K562 (cell line): Measurements from ENCODE around the gene ARPP21. TPM values are rescaled to one million over a fixed set of nuclear protein-coding genes. Genes with fewer than 3 reads are reported as not detected.

Experiments
- ATAC-seq: fragments of 200-7000 bp; cut with Tn5 transposase; 3 replicates; pipeline ENCODE4 v1.9.1; 2020; ENCODE audit warnings: moderate library complexity
- BruUV-seq: library from RNA; stranded (reverse); fragments of 400-500 nt; replicated peaks from 2 replicates; lab custom pipeline; 2021; lab: Mats Ljungman, UMichigan
- CTCF ChIA-PET: fragments of 300-600 bp; formaldehyde crosslinking; extraction: SDS; loops from one replicate; lab custom pipeline; 2021; ENCODE audit warnings: low intra/inter-chr PET ratio; lab: Yijun Ruan, JAX
- POLR2A ChIA-PET: fragments of 300-600, 350-650 bp; sonication (Branson Sonifier 250); formaldehyde crosslinking; extraction: SDS; loops from one replicate; lab custom pipeline; 2021; ENCODE audit warnings: antibody characterized with exemption, inconsistent platforms; lab: Yijun Ruan, JAX
- DNase-seq, 4 experiments: peaks; one replicate each; pipeline versions ENCODE4 v3.0.0 to v3.0.0-alpha.2; 2011 to 2018; ENCODE audit warnings: low spot score in 3 of 4, mixed read lengths in 3 of 4; ENCODE audit errors: extremely low read depth in 1 of 4
- FAIRE-seq: peaks from 2 replicates; lab custom pipeline; 2011; peaks lifted over from hg19 to GRCh38; lab: Jason Lieb, UNC
- H2AFZ ChIP-seq: 2 replicates; pipeline ENCODE4 v1.6.0; 2011; ENCODE audit warnings: low read depth, low read length, control low read depth, inconsistent platforms
- H3K27ac ChIP-seq: fragments of 200-600 bp; 3 replicates; pipeline ENCODE4 v1.8.0; 2011; ENCODE audit warnings: low read depth, mild to moderate bottlenecking, control low read depth, inconsistent platforms, low read length, moderate library complexity, mixed read lengths; ENCODE audit errors: extremely low read depth
- H3K27me3 ChIP-seq, 2 experiments: fragments of 300-600 bp in 1 of 2; 2 replicates in 1 of 2; 3 replicates in 1 of 2; pipeline versions ENCODE4 v1.6.0 to v1.8.0; 2011; ENCODE audit warnings: inconsistent platforms in 2 of 2, low read length in 2 of 2, mild to moderate bottlenecking in 1 of 2, mixed read lengths in 1 of 2, moderate library complexity in 1 of 2; ENCODE audit not compliant: control insufficient read depth in 2 of 2, insufficient read depth in 2 of 2
- H3K36me3 ChIP-seq: fragments of 300-600 bp; 3 replicates; pipeline ENCODE4 v1.8.0; 2011; ENCODE audit warnings: mild to moderate bottlenecking, low read length, inconsistent platforms; ENCODE audit not compliant: control insufficient read depth, insufficient read depth
- H3K4me1 ChIP-seq, 2 experiments: fragments of 200-600 bp in 1 of 2; replicated peaks in 1 of 2; 2 replicates in 1 of 2; 3 replicates in 1 of 2; pipeline versions ENCODE4 v1.5.1 to v1.8.0; 2011; ENCODE audit warnings: inconsistent platforms in 2 of 2, low read length in 2 of 2, mild to moderate bottlenecking in 1 of 2, mixed read lengths in 1 of 2, moderate library complexity in 1 of 2; ENCODE audit not compliant: control insufficient read depth in 2 of 2, insufficient read depth in 2 of 2
- H3K4me2 ChIP-seq: 2 replicates; pipeline ENCODE4 v1.6.1; 2011; ENCODE audit warnings: low read length, control low read depth, inconsistent platforms, mixed read lengths; ENCODE audit not compliant: insufficient read depth
- H3K4me3 ChIP-seq: fragments of 200-600 bp; sonication (generic), shearing (Covaris generic); 2 replicates; pipeline ENCODE4 v1.5.1; 2016; ENCODE audit warnings: control low read depth, inconsistent platforms
- H3K79me2 ChIP-seq: fragments of 200-600 bp; 3 replicates; pipeline ENCODE4 v1.8.0; 2011; ENCODE audit warnings: low read length, inconsistent platforms; ENCODE audit not compliant: control insufficient read depth, insufficient read depth
- H3K9ac ChIP-seq, 2 experiments: 2 replicates each; pipeline versions ENCODE4 v1.6.0 to v1.6.1; 2011; ENCODE audit warnings: low read depth in 2 of 2, low read length in 2 of 2, control low read depth in 1 of 2, inconsistent platforms in 1 of 2, mild to moderate bottlenecking in 1 of 2, mixed read lengths in 1 of 2; ENCODE audit not compliant: insufficient read depth in 1 of 2
- H3K9me1 ChIP-seq: one replicate; pipeline ENCODE4 v1.6.0; 2011; ENCODE audit warnings: inconsistent platforms, mild to moderate bottlenecking, low read length, moderate library complexity; ENCODE audit not compliant: control insufficient read depth, insufficient read depth
- H3K9me3 ChIP-seq: replicated peaks from 2 replicates; pipeline ENCODE4 v1.5.1; 2011; ENCODE audit warnings: low read depth, low read length, inconsistent platforms; ENCODE audit not compliant: control insufficient read depth, insufficient read depth
- H4K20me1 ChIP-seq: replicated peaks from 2 replicates; pipeline ENCODE4 v1.6.1; 2011; ENCODE audit warnings: low read length, inconsistent platforms, mixed read lengths; ENCODE audit not compliant: control insufficient read depth, insufficient read depth
- ETV6 ChIP-seq, 3 experiments: fragments of 150-350 bp in 1 of 3; sonication (generic) in 1 of 3; formaldehyde crosslinking in 1 of 3; IDR thresholded peaks; 2 replicates each; pipeline versions ENCODE4 v1.6.1 to v1.8.0; 2014 to 2022; ENCODE audit warnings: borderline replicate concordance in 2 of 3, low read depth in 2 of 3, antibody characterized with exemption in 1 of 3, low read length in 1 of 3, mild to moderate bottlenecking in 1 of 3, missing genetic modification reagents in 1 of 3
- GTF3C2 ChIP-seq: IDR thresholded peaks from 3 replicates; pipeline ENCODE4 v1.6.1; 2011; ENCODE audit warnings: borderline replicate concordance, mild to moderate bottlenecking, moderate library complexity; ENCODE audit not compliant: insufficient read length; ENCODE audit errors: extremely low read depth
- HLTF ChIP-seq: fragments of 450-650 bp; IDR thresholded peaks from 2 replicates; pipeline ENCODE4 v1.6.1; 2016
- KLF6 ChIP-seq: fragments of 250-450 bp; sonication (Bioruptor Pico); IDR thresholded peaks from 2 replicates; pipeline ENCODE4 v1.4.0; 2020; ENCODE audit warnings: mild to moderate bottlenecking, moderate library complexity, borderline replicate concordance
- RBM34 ChIP-seq: fragments of 200-400 bp; formaldehyde crosslinking; IDR thresholded peaks from 2 replicates; pipeline ENCODE4 v1.6.1; 2018; ENCODE audit warnings: low read length, borderline replicate concordance; ENCODE audit not compliant: insufficient read depth
- SMARCA4 ChIP-seq: fragments of 450-650 bp; IDR thresholded peaks from 2 replicates; pipeline ENCODE4 v1.6.1; 2016
- SRF ChIP-seq, 2 experiments: fragments of 250-450, 450-650 bp in 1 of 2; sonication (Bioruptor Pico) in 1 of 2; sonication (generic) in 1 of 2; formaldehyde crosslinking; IDR thresholded peaks; 2 replicates each; pipeline versions ENCODE4 v1.5.0 to v1.5.1; 2020 to 2022; ENCODE audit warnings: mild to moderate bottlenecking in 1 of 2, missing genetic modification reagents in 1 of 2
- ZNF507 ChIP-seq: conservative IDR thresholded peaks from 2 replicates; pipeline ENCODE4 v1.6.1; 2017; ENCODE audit warnings: missing genetic modification characterization, missing compliant biosample characterization
- ZNF695 ChIP-seq: fragments of 450-650 bp; formaldehyde crosslinking; IDR thresholded peaks from 2 replicates; pipeline ENCODE4 v1.4.0; 2020; ENCODE audit warnings: mild to moderate bottlenecking, moderate library complexity
- WGBS: fragments of 100-300 bp; shearing (Covaris generic); methylation state at CpG from one replicate; pipeline ENCODE4 v1.1.6; 2016; ENCODE audit warnings: low coverage, mixed read lengths; ENCODE audit not compliant: insufficient coverage; ENCODE audit errors: missing lambda C conversion rate; 5-methylcytosine and 5-hydroxymethylcytosine counted together
- in situ Hi-C: fragments of 300-500 bp; cut with MboI; formaldehyde crosslinking; loops from 4 replicates; pipeline ENCODE4 v1.15.0; 2018; ENCODE audit warnings: inconsistent platforms, mixed read lengths
- intact Hi-C: fragments of 100-400 bp; cut with micrococcal nuclease; formaldehyde crosslinking; loops from 2 replicates; pipeline ENCODE4 v1.14.2; 2022
- polyA plus RNA-seq, 8 experiments: library from polyadenylated mRNA; depleted of rRNA in 4 of 8; stranded (reverse) in 5 of 8; unstranded in 3 of 8; fragments of >200 nt; fragmentation: Nextera tagmentation in 2 of 8; fragmentation: Illumina TruSeq in 1 of 8; extraction: Ambion mirVana in 2 of 8; extraction: Trizol in 1 of 8; gene quantifications; 2 replicates each; pipeline versions ENCODE4 v1.2.1 to v1.2.3, GENCODE V29; 2011 to 2014; ENCODE audit warnings: inconsistent platforms in 1 of 8, missing spikeins in 1 of 8
- total RNA-seq, 7 experiments: library from RNA; depleted of rRNA in 6 of 7; stranded (reverse); fragments of >200 nt in 6 of 7; fragmentation: Illumina TruSeq in 2 of 7; extraction: Trizol in 2 of 7; gene quantifications; 2 replicates each; pipeline versions ENCODE4 v1.2.1 to v1.2.3, GENCODE V29; 2011 to 2021; ENCODE audit warnings: low replicate concordance in 1 of 7

ARPP21 gene
- total and polyA plus RNA-seq, 9 of the 15 experiments (the other 6 are each of a cell fraction or from before 2014, with no cell fraction given), result not detected

- no TSS peak for BruUV-seq
- FAIRE-seq (no peak), ATAC-seq (no peak), DNase-seq (no peak)
- ChIA-PET CTCF (no interaction called here), POLR2A (no interaction called here)
- in situ Hi-C loops, result no loop called here
- Histone ChIP-seq H2AFZ (no peak overlapping the region), H3K4me1 (no peaks in the 10 kb centered on the region), H3K27me3 (no peaks in the 10 kb centered on the region), H3K9me1 (no peaks in the 10 kb centered on the region), H3K9me3 (no peaks in the 10 kb centered on the region), H3K36me3 (no peaks in the 10 kb centered on the region), H3K4me3 (no peak overlapping the region), H3K9ac (no peak overlapping the region), H4K20me1 (no peaks in the 10 kb centered on the region), H3K79me2 (no peaks in the 10 kb centered on the region), H3K27ac (no peak overlapping the region), H3K4me2 (no peak overlapping the region)
- 0% methylated on average over 2 of the region's 2 CpGs for WGBS
- TF ChIP-seq KLF6 (CRISPR knock-in tag), result no peak
- TF ChIP-seq SMARCA4, result no peak
- intact Hi-C loops, result no loop called here
Observed at GRCh38 chr3:35644451-35644850, 5.1 kb downstream of the ARPP21 start.

- BruUV-seq, result no TSS peak
- TF ChIP-seq SRF (CRISPR knock-in tag; IDR thresholded peaks at IDR 0.05) (no peak), ZNF695 (CRISPR knock-in tag) (no peak), HLTF (no peak), ZNF507 (tag) (no peak), RBM34 (no peak), GTF3C2 (no peak), ETV6 (IDR thresholded peaks at IDR 0.05; ENCODE audit: borderline replicate concordance in 1 of 2, low read depth in 2 of 2, low read length in 1 of 2) (no peak), ETV6 (CRISPR knock-in tag; IDR thresholded peaks at IDR 0.05; ENCODE audit: borderline replicate concordance) (no peak)
- DNase-seq, result no peak
- POLR2A ChIA-PET, result no interaction called here
- Histone ChIP-seq H3K4me2 (no peak overlapping the region), H3K9ac (no peak overlapping the region), H3K36me3 (no peaks in the 10 kb centered on the region), H4K20me1 (no peaks in the 10 kb centered on the region), H2AFZ (no peak overlapping the region), H3K9me1 (no peaks in the 10 kb centered on the region), H3K27me3 (no peaks in the 10 kb centered on the region), H3K9me3 (no peaks in the 10 kb centered on the region), H3K4me3 (no peak overlapping the region), H3K4me1 (no peaks in the 10 kb centered on the region), H3K79me2 (no peaks in the 10 kb centered on the region), H3K27ac (no peak overlapping the region)
- FAIRE-seq, result no peak
- intact Hi-C loops, result no loop called here
- whole genome bisulfite sequencing, result 0% methylated on average over 2 of the region's 2 CpGs
- CTCF ChIA-PET, result no interaction called here
- in situ Hi-C loops, result no loop called here
- ATAC-seq, result no peak
Observed at GRCh38 chr3:35645189-35645588, 5.9 kb downstream of the ARPP21 start.
